H9 (cell line): ENCODE data around the gene FAM131C. TPM values are rescaled to one million over a fixed set of nuclear protein-coding genes. Genes with fewer than 3 reads are reported as not detected.

Experiments
- DNase-seq: peaks from one replicate; pipeline ENCODE4 v3.0.0-alpha.2; 2017
- H2AFZ ChIP-seq: one replicate; pipeline ENCODE4 v1.6.1; 2013; ENCODE audit warnings: mild to moderate bottlenecking, low read length, control low read depth, moderate library complexity
- H2AK5ac ChIP-seq: 2 replicates; pipeline ENCODE4 v1.6.1; 2013; ENCODE audit warnings: low read length, control low read depth, mixed read lengths; ENCODE audit not compliant: insufficient read length
- H2BK120ac ChIP-seq: one replicate; pipeline ENCODE4 v1.6.1; 2013; ENCODE audit warnings: low read depth, mild to moderate bottlenecking, low read length, control low read depth, inconsistent platforms; ENCODE audit not compliant: poor library complexity, severe bottlenecking
- H2BK12ac ChIP-seq: 2 replicates; pipeline ENCODE4 v1.6.1; 2013; ENCODE audit warnings: low read length, control low read depth, mixed read lengths, low read depth; ENCODE audit not compliant: insufficient read length
- H2BK15ac ChIP-seq: 2 replicates; pipeline ENCODE4 v1.6.1; 2013; ENCODE audit warnings: low read depth, low read length, control low read depth
- H2BK20ac ChIP-seq: one replicate; pipeline ENCODE4 v1.6.1; 2013; ENCODE audit warnings: low read depth, mild to moderate bottlenecking, low read length, control low read depth, inconsistent platforms; ENCODE audit not compliant: poor library complexity, severe bottlenecking
- H2BK5ac ChIP-seq: 2 replicates; pipeline ENCODE4 v1.6.1; 2013; ENCODE audit warnings: low read length, control low read depth, mixed read lengths; ENCODE audit not compliant: insufficient read length
- H3K14ac ChIP-seq: 2 replicates; pipeline ENCODE4 v1.6.1; 2013; ENCODE audit warnings: low read length, control low read depth; ENCODE audit not compliant: insufficient read depth
- H3K18ac ChIP-seq: 2 replicates; pipeline ENCODE4 v1.6.1; 2013; ENCODE audit warnings: low read depth, mild to moderate bottlenecking, mixed read lengths, low read length, control low read depth; ENCODE audit not compliant: insufficient read length
- H3K23ac ChIP-seq: 2 replicates; pipeline ENCODE4 v1.6.1; 2013; ENCODE audit warnings: low read length, control low read depth, mixed read lengths, low read depth; ENCODE audit not compliant: insufficient read length
- H3K23me2 ChIP-seq: 2 replicates; pipeline ENCODE4 v1.6.1; 2013; ENCODE audit warnings: low read depth, mild to moderate bottlenecking, mixed read lengths, low read length, control low read depth; ENCODE audit not compliant: insufficient read length, poor library complexity, severe bottlenecking
- H3K27ac ChIP-seq: 2 replicates; pipeline ENCODE4 v1.5.1; 2013; ENCODE audit warnings: low read length, control low read depth, mixed read lengths, low read depth; ENCODE audit not compliant: insufficient read length
- H3K27me3 ChIP-seq: 2 replicates; pipeline ENCODE4 v1.6.1; 2013; ENCODE audit warnings: low read length, control low read depth, inconsistent platforms; ENCODE audit not compliant: insufficient read depth
- H3K4ac ChIP-seq: 2 replicates; pipeline ENCODE4 v1.6.1; 2013; ENCODE audit warnings: low read depth, mild to moderate bottlenecking, control low read depth, inconsistent platforms, low read length, moderate library complexity
- H3K4me1 ChIP-seq: 2 replicates; pipeline ENCODE4 v1.6.1; 2013; ENCODE audit warnings: low read length, control low read depth, inconsistent platforms; ENCODE audit not compliant: insufficient read depth
- H3K4me2 ChIP-seq: 2 replicates; pipeline ENCODE4 v1.6.1; 2013; ENCODE audit warnings: low read length, control low read depth, mixed read lengths; ENCODE audit not compliant: insufficient read length, insufficient read depth
- H3K56ac ChIP-seq: 2 replicates; pipeline ENCODE4 v1.6.1; 2013; ENCODE audit warnings: low read depth, mild to moderate bottlenecking, mixed read lengths, low read length, control low read depth; ENCODE audit not compliant: insufficient read length
- H3K79me1 ChIP-seq: 2 replicates; pipeline ENCODE4 v1.6.1; 2013; ENCODE audit warnings: low read depth, mild to moderate bottlenecking, moderate library complexity, low read length, control low read depth, inconsistent platforms; ENCODE audit not compliant: insufficient read depth, poor library complexity, severe bottlenecking
- H3K79me2 ChIP-seq: 2 replicates; pipeline ENCODE4 v1.6.1; 2013; ENCODE audit warnings: low read length, control low read depth, inconsistent platforms; ENCODE audit not compliant: insufficient read depth
- H3K9ac ChIP-seq: 2 replicates; pipeline ENCODE4 v1.6.1; 2013; ENCODE audit warnings: low read length, control low read depth, mixed read lengths; ENCODE audit not compliant: insufficient read length; ENCODE audit errors: extremely low read depth
- H3K9me3 ChIP-seq: one replicate; pipeline ENCODE4 v1.6.1; 2013; ENCODE audit warnings: low read depth, low read length, inconsistent platforms; ENCODE audit not compliant: control insufficient read depth
- H3T11ph ChIP-seq: one replicate; pipeline ENCODE4 v1.6.1; 2013; ENCODE audit warnings: mild to moderate bottlenecking, low read length, control low read depth, inconsistent platforms
- H4K20me1 ChIP-seq: one replicate; pipeline ENCODE4 v1.6.1; 2013; ENCODE audit not compliant: control insufficient read depth, insufficient read length, insufficient read depth
- H4K5ac ChIP-seq: 2 replicates; pipeline ENCODE4 v1.6.1; 2013; ENCODE audit warnings: low read depth, mild to moderate bottlenecking, mixed read lengths, low read length, control low read depth; ENCODE audit not compliant: insufficient read length
- H4K8ac ChIP-seq: replicated peaks from 2 replicates; pipeline ENCODE4 v1.6.1; 2013; ENCODE audit warnings: low read length, control low read depth, mixed read lengths, low read depth; ENCODE audit not compliant: insufficient read length
- H4K91ac ChIP-seq: 2 replicates; pipeline ENCODE4 v1.6.1; 2013; ENCODE audit warnings: low read depth, mild to moderate bottlenecking, moderate library complexity, mixed read lengths, low read length, control low read depth; ENCODE audit not compliant: insufficient read length
- H3K27ac Mint-ChIP-seq, 3 experiments: 2 replicates in 2 of 3; 3 replicates in 1 of 3; pipeline ENCODE4 v1.8.0; 2020 to 2021; ENCODE audit warnings: mixed read lengths in 3 of 3, mild to moderate bottlenecking in 1 of 3, moderate library complexity in 1 of 3
- H3K27me3 Mint-ChIP-seq: 2 replicates; pipeline ENCODE4 v1.8.0; 2021; ENCODE audit warnings: low read depth, mild to moderate bottlenecking, moderate library complexity, mixed read lengths
- H3K36me3 Mint-ChIP-seq, 3 experiments: 2 replicates in 2 of 3; 3 replicates in 1 of 3; pipeline ENCODE4 v1.8.0; 2020 to 2021; ENCODE audit warnings: low read depth in 3 of 3, mixed read lengths in 3 of 3; ENCODE audit not compliant: insufficient read depth in 1 of 3
- H3K4me1 Mint-ChIP-seq, 2 experiments: 2 replicates each; pipeline ENCODE4 v1.8.0; 2020; ENCODE audit warnings: mixed read lengths in 2 of 2
- H3K4me3 Mint-ChIP-seq, 2 experiments: 2 replicates in 1 of 2; 3 replicates in 1 of 2; pipeline ENCODE4 v1.8.0; 2020 to 2021; ENCODE audit warnings: mild to moderate bottlenecking in 2 of 2, mixed read lengths in 2 of 2, moderate library complexity in 1 of 2
- H3K9me3 Mint-ChIP-seq, 2 experiments: 2 replicates in 1 of 2; 3 replicates in 1 of 2; pipeline ENCODE4 v1.8.0; 2020; ENCODE audit warnings: mild to moderate bottlenecking in 2 of 2, mixed read lengths in 2 of 2, moderate library complexity in 1 of 2
- WGBS: extraction: QIAGEN DNeasy Blood & Tissue Kit; methylation state at CpG from one replicate; pipeline ENCODE4 v1.1.7; 2013; ENCODE audit warnings: missing lambda C conversion rate, low lambda C conversion rate, mixed read lengths; ENCODE audit not compliant: insufficient read length; ENCODE audit errors: extremely low coverage; 5-methylcytosine and 5-hydroxymethylcytosine counted together
- total RNA-seq: library from RNA; stranded (reverse); gene quantifications from 2 replicates; pipeline ENCODE4 v1.2.1, GENCODE V29; 2021
- TF ChIP-seq, protein P1 (sequence below): fragments of 200-600 bp; sonication (generic); conservative IDR thresholded peaks from 3 replicates; pipeline ENCODE4 v1.8.0; 2021; ENCODE audit warnings: antibody characterized with exemption, mild to moderate bottlenecking

Gene FAM131C
- total RNA-seq, 1 experiment from 2014 or later, result 0.61 TPM

DNA sequence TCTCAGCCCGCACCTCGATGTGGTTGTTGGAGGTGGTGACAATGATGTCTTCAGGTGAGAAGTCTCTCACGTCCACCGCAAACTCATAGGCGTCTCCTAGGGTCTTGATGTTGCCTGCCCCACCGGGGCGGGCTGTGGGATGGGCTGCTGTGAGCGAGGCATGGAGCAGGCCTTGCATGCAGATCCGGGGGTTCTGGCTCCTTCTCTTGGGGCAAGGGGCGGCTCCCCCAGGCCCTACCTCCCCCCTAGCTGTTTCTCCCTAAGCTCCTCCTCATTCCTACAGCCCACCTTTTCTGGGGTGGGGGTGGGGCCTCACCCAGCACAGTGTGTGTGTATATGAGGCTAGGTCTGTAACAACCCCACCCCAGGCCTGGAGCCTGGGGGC, 56.4 kb downstream of the FAM131C start:
- no peak overlapping the region for H3K4me2 ChIP-seq
- no peak overlapping the region for H3K56ac ChIP-seq
- WGBS, result no CpG with 5 or more reads among the region's 10 CpGs
- no peak overlapping the region for H3K18ac ChIP-seq
- no peaks in the 10 kb centered on the region for H3K79me2 ChIP-seq
- no peak overlapping the region for H3K27ac ChIP-seq
- H2BK120ac ChIP-seq, result no peak overlapping the region
- no peaks in the 10 kb centered on the region for H3K9me3 ChIP-seq
- no peaks in the 10 kb centered on the region for H4K20me1 ChIP-seq
- peaks cover 29 to 58% of the 10 kb centered on the region in 2 experiments for H3K4me1 Mint-ChIP-seq
- H3K27me3 Mint-ChIP-seq, result peaks cover 27% of the 10 kb centered on the region
- H3K4me1 ChIP-seq, result peaks cover 8% of the 10 kb centered on the region; the same call in 1 of the 2 replicates
- H3K23me2 ChIP-seq, result no peaks in the 10 kb centered on the region
- H2BK20ac ChIP-seq, result no peak overlapping the region
- H4K91ac ChIP-seq, result no peak overlapping the region
- H3K9ac ChIP-seq, result no peak overlapping the region
- no peak overlapping the region for H2AFZ ChIP-seq
- no peak overlapping the region for H2AK5ac ChIP-seq
- H4K5ac ChIP-seq, result no peak overlapping the region
- TF ChIP-seq, protein P1, sequence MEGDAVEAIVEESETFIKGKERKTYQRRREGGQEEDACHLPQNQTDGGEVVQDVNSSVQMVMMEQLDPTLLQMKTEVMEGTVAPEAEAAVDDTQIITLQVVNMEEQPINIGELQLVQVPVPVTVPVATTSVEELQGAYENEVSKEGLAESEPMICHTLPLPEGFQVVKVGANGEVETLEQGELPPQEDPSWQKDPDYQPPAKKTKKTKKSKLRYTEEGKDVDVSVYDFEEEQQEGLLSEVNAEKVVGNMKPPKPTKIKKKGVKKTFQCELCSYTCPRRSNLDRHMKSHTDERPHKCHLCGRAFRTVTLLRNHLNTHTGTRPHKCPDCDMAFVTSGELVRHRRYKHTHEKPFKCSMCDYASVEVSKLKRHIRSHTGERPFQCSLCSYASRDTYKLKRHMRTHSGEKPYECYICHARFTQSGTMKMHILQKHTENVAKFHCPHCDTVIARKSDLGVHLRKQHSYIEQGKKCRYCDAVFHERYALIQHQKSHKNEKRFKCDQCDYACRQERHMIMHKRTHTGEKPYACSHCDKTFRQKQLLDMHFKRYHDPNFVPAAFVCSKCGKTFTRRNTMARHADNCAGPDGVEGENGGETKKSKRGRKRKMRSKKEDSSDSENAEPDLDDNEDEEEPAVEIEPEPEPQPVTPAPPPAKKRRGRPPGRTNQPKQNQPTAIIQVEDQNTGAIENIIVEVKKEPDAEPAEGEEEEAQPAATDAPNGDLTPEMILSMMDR, result no peak
- DNase-seq, result no peak
- no peak overlapping the region for H3K4me3 Mint-ChIP-seq
- no peaks in the 10 kb centered on the region for H3K27me3 ChIP-seq
- no peak overlapping the region for H3T11ph ChIP-seq
- no peak overlapping the region for H3K14ac ChIP-seq
- H2BK5ac ChIP-seq, result no peak overlapping the region
- H3K27ac Mint-ChIP-seq, result no peak overlapping the region
- H3K4ac ChIP-seq, result no peak overlapping the region
- no peaks in the 10 kb centered on the region for H3K9me3 Mint-ChIP-seq
- H3K36me3 Mint-ChIP-seq, result no peaks in the 10 kb centered on the region
- no peaks in the 10 kb centered on the region for H3K79me1 ChIP-seq
- no peak overlapping the region for H4K8ac ChIP-seq
- H2BK12ac ChIP-seq, result no peak overlapping the region
- H2BK15ac ChIP-seq, result no peak overlapping the region
- H3K23ac ChIP-seq, result no peak overlapping the region
